Measurements from ENCODE around the gene WDR36.

The WDR36 gene

DNA sequence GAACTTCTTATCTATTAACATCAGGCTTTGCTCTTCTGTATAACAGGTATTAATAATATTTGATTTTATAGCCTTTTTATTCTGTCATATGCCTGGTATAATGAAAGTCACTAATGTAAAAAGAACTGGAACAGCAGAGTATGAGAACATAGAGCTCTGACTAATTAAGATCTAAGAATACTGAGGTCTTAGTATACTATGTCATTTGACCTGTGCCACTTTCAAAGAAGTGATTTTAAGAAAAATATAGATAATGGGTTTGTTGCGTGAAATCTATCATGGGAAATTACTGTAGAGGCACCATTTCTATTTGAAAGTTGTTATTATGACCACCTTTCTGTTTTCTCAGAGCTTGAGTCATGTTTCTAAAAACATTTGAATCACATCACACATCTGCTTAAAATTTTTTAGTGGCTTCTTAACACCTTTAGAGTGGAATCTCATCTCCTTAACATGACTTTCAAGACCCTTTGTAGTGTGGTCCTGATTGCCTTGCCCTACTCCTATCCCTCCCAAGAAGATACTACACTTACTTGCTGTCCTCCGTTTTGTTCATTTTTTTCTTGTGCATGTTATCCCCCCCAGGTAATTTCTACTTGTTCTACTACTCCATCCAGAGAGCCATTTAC, 14.3 kb downstream of the WDR36 start:
- DNase-seq (ENCODE audit: low read depth): no peak

DNA sequence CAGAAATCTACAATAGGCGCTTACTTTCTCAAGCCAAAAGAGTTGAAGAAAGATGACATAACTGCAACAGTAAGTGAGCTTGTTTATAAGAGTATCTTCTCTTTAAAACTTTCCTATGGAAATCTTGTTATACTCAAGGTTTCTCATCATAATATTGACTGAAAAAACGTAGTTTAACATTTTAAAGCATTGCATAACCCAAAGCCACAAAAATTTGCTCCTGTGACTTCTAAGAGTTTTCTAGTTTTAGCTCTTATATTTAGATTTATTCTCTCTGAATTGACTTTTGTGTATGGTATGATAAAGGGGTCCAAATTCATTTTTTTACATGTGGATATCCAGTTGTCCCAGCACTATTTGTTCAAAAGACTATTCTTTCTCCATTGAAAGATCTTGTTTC, 15.2 kb downstream of the WDR36 start:
- no peak for DNase-seq (ENCODE audit: low read depth)

DNA sequence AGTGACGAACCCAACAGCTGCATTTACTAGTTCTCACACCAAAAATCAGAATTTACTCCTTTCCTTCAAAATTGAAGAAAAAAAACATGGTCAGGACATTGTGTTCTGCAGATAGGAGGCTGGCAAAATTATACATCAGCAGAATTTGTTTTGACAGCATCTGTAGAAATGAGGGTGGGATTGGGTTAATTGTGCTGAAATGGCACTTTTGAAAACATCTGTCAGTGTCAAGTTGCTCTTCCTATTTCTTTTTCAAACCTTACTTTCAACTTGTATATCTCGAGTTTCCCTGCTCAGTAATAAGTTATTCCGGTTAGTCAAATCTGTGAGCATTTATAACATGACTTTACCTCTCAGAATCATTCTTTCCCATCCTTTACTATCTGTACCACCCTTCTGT, 19.8 kb downstream of the WDR36 start:
- no peak for DNase-seq (ENCODE audit: low read depth)

DNA sequence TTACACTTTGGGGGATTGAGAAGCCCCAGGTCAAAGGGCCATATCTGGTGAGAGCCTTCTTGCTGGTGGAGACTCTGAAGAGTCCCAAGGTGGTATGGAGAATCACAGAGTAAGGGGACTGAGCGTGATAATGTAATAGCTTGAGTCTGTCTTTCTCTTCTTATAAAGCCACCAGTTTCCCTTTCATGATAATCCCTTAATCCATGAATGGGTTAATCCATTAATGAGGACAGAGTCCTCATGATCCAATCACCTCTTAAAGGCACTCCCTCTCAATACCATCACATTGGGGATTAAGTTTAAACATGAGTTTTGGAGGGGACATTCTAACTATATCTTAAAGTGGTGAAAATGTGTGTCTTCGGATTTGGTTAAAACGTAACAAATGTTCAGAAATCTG, 21.5 kb downstream of the WDR36 start:
- no peak for DNase-seq (ENCODE audit: low read depth)

DNA sequence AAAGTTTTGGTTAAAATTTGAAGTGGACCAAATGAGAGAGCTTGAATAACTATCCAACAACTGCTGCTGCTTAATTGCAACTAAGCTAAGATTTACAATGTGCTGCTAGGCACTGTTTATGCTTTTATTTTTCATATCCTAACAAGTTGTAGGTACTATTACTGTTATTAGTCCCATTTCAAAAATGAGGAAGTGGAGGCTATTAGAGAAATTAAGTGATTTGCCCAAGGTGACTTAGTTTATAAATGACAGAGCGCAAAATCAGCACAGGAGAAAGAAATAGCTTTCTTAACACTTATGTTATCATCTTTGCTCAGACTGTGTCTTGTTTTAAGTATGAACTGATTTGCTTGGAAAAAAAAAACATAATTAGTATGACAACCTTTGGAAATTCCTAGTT, 23.1 kb downstream of the WDR36 start:
- no peak for DNase-seq (ENCODE audit: low read depth)

DNA sequence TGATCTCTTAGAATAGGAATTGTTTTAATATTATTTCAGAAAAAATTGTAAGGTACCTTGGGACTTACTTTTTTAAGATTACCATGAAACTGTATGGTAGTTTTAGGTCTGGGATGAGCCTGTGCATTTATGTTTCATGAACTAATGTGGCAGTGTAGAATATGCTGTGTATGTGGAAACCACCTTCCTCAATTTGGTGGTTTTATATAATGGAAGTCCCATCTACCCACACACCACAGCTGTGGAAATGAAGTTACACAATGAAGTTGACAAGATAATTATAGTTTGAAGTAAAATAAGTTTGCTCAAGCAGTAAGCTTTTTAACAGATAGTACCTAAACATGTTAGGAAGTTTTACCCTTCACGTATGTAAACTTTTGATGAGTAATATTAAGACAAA, 24.4 kb downstream of the WDR36 start:
- no peak for DNase-seq (ENCODE audit: low read depth)

DNA sequence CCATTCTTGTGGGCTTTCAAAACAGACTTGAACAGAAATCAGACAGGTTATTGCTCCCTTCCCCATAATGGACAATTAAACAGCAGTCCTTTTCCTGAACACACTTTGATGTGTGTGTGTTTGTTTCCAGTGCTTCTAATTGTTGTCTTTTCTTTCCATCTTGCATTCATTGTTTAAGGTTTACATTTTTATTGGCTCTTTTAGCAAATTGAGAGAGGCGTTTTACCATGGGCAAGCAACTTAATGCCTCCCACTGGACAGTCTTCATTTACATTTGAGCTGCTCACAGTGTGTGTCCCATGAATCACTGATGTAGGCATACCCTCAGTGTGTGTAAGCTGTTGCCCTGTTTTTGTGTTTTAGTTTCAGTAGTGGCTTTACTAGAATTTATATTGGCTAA, 25.0 kb downstream of the WDR36 start:
- DNase-seq (ENCODE audit: low read depth): no peak

DNA sequence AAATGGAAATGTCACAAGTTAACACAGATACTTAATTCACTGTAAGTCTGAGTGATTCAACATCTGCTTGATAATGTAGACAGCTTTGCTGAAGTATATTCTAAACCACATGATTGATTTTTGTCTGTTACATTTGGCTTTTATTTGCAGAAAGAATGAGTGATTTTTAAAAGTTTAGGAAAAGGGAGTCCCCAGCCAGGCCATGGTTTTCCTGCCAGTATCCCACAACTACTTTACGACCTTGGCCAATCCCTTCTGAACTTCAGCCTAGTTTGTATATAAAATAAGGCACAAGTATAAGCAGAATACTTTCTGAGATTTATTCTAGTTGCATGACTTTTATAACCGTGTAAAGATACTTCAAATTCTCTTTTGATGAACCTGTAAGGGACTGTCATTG, 27.1 kb downstream of the WDR36 start:
- no peak for DNase-seq (ENCODE audit: low read depth)

DNA sequence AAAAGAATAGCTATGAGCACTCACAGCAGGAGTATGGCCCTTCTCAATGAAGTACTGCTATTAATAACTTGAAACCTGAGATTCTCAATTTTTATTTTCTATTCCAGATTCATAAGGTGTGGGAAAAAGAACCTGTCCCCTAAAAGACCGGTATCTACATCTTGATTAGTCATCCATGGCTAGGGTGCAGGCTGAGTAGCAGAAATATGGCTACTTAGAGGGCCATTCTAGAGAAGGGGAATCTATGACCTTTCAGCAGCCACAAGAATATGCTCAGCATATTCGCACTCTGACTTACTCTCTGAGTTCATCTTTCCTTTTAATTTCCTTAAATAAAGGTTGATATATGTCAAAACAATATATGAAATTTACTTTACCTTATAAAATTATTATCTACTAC, 27.7 kb downstream of the WDR36 start:
- no peak for DNase-seq (ENCODE audit: low read depth)

DNA sequence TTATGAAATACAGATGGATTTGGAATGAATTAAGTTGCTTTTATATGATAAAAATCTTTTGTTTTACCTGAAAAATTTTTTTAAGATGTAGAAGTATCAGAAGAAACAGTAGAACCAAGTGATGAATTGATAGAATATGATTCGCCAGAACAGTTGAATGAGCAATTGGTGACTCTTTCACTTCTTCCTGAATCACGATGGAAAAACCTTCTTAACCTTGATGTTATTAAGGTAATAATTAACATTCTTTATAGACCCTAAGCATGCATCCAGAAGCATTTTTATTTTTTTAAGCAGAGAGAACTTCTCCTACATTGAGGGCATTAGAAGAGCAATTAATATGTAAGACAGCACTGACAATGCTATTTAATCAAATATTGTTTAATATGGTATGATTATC, 28.8 kb downstream of the WDR36 start:
- DNase-seq (ENCODE audit: low read depth): no peak

DNA sequence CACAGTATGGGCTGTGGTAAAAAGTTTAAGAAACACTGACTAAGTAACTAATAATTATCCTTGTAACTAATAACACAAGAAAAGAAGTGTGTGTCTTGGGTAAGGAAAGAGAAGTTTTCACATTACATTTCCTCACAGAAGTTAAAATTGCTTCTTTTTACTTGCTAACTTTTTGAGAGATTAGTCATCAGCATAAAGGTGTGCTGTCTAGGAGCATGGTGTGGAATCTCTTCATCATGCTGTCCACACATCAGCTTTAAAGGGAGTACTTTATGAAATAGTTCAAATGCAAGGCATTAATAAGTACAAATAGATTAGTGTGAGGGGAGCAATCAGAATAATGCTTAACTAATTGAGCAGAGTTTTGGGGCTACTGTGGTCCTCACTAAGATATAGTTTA, 29.8 kb downstream of the WDR36 start:
- DNase-seq (ENCODE audit: low read depth): no peak

DNA sequence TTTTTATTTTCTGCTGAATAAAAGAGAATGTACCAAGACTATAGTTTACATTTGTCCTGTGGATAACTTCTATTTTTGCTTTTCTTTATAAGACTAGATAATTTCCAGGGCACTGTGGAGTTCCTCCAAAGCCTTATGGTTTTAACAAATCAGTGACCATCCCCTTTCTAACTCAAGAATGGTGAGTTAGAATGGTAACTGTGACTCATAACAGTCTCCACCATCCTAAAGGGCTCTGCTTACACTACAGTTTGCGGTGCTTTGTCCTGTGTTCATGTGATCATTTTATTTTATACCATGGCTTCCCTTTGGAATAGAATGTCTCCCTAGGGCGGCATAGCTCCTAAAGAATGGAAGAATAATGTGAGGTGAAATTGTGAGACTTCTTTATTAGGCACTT, 30.2 kb downstream of the WDR36 start:
- DNase-seq (ENCODE audit: low read depth): no peak

DNA sequence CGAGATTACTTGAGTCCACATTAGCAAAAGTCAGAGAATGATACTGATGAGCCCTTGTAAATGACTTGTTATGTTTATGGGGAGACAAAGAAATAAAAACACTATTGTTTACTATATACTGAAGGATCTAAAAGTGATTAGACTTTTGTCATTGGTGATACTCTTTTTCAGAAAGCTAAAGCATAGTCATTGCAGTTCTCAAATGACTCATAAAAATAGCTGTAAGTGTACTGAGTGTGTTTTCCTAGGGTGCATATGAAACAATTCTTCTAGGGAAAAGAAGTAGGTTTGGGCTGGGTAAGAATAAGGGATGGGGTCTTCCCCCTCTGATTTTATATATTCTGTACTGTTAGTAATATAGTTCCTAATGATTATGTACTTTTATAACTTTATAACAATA, 32.6 kb downstream of the WDR36 start:
- no peak for DNase-seq (ENCODE audit: low read depth)

DNA sequence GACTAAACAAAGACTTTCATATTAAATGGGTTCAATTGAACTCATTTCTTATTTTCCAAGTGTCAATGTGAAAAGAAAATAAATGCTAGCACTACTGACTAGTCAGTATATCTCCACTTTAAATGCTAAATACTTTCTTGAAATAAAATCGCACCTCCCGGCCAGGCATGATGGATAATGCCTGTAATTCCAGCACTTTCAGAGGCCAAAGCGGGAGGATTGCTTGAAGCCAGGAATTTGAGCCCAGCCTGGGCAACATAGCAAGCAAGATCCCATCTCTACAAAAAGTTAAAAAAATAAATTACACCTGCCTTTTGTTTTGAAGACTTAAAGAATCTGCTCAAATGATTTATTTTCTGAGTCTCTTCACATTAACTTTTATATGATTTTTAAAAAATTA, 34.7 kb downstream of the WDR36 start:
- no peak for DNase-seq (ENCODE audit: low read depth)

DNA sequence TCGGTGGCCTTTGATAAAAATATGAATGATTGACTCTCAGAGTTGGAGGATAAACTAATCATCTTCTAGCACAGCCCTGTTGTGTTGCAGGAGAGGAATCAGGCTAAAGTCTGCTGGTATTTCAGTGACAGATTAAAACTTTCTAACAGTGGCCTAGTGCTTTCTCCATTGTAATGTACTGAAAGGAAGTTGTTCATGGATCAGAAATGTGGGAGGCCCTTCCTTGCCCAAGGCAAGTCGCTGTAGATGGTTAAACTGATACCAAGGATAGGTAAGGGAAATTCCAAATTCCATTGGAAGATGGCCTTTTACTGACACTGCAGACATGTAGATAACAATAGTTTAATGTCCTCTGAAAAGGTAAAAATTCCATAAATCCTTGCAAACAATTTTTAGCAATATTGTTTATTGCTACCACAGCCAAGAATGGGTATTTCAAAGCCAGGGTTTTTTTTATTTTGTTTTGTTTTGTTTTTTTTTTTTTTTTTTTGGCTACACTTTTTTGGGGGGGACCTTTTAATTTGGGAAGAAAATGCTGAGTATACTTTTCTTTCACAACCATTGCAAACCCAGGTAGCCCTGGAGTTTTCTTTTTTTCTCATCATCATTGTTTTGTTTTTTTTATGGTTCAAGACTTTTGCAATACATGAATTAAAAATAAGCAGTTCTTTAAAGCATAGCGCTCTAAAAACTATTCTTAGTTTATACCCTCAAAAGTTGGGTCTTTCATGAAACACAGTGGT, 35.5 kb downstream of the WDR36 start:
- no peak for DNase-seq (ENCODE audit: low read depth)

DNA sequence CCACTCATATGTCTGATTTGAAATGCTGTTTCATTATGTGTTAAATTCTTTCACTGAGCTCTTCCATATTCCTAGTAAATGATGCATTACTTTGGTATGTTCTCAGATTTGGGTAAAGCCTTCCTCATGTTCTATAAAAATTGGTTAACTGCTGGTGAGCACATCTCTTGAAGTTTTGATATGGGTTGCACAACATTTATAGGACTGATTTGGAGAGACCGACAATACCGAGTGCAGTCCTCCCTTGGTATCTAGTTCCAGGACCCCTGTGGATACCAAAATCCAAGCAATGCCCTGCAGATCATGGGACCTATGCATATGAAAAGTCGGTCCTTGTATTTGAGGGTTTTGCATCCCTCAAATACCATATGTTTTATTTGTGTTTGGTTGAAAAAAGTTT, 37.8 kb downstream of the WDR36 start:
- no peak for DNase-seq (ENCODE audit: low read depth)

DNA sequence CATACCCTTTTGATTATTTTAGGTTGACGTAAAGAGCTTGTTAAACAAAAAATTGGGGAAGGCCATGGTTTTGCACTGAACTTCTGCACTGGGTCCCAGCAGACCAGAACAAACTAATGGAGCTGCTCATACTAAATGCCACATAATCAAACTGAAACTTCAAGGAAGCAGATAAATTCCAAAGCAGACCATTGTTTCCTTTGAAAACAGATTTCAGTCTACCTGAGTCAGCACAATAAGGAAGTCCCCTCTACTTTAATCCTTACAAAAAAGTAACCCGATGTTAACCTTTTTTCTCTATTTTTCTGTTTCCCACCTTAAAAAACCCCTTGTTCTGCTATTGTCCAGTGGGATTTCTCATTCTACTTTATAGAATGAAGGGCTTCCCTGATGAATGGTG, 39.2 kb downstream of the WDR36 start:
- no peak for DNase-seq (ENCODE audit: low read depth)

DNA sequence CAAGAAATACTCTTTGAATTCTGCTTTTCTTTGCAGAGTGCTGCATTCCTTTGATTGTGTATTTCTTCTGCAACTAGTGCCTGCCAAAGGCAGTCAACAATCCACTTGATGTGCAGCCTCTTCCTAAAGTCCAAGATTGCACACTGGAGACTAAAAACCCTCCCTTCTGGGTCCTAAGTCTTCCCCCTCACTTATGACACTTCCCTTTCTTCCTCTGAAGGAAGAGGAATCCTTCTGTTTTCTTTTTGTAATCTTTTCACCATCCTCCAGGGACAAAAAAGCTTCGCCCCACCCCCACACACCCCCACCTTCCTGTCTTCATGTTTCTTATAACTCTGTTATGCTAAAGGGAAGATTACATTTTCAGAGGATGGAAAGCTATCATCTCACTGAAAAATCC, 39.9 kb downstream of the WDR36 start:
- no peak for DNase-seq (ENCODE audit: low read depth)

DNA sequence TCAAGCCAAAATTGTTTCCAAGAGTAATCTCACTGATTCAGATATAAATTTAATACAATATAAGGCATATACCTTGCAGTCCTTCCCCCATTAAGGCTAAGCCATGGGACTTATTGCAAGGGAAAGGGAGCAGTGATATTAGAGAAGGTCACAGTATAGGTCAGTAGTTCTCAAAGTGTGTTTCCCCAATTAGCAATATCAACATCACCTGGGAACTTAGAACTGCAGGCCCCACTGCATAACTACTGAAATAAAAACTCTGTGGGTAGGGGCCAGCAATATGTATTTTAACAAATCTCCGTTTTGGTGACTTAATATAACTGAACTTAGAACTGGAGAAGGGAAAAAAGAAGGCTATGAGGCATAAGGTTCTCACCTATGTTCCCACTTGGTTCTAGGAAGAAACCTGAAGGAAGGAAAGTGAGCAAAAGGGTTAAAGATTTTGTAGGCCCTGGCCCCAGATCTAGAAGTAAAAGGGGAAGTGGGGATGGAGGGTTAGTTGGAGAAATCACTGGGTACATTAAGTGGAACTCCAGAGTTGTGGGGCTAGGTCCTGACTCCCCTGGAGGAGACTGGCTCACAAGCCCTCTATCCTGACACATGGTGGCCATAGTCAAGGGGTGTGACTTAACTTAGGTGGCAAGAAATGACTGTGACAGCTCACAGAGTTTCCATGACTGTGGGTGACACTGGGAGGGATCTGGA, 40.7 kb downstream of the WDR36 start:
- no peak for DNase-seq (ENCODE audit: low read depth)

DNA sequence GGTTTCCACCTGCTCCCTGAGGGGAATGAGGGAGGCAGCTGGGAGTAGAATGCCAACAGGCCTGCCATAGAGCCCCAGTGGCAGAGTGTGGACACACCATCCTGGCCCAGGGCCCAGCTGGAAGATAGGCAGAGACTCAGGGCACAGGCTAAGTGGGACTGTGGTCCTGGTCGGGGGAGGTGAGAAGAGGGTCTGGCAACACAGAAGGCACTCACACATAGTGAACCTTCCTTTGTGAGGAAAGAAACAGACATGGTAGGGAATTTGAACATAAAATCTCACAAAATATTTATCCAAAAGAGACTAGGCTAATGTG, 41.2 kb downstream of the WDR36 start:
- no peak for DNase-seq (ENCODE audit: low read depth)

DNA sequence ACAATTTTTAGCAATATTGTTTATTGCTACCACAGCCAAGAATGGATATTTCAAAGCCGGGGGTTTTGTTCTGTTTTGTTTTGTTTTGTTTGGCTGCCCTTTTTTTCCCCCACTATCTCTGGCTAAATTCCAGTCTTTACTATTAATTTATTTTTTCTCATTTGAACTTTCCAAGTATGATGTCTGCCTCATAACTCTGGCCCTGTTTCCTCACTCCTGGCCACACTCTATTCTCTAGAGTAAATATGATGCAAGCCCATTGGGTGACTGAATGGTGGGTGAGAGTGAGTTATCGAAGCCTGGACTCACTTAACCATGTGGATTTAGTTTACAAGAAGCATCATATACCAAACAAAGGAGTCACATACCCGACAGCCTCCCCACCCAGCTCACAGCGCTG, 41.9 kb downstream of the WDR36 start:
- no peak for DNase-seq (ENCODE audit: low read depth)

DNA sequence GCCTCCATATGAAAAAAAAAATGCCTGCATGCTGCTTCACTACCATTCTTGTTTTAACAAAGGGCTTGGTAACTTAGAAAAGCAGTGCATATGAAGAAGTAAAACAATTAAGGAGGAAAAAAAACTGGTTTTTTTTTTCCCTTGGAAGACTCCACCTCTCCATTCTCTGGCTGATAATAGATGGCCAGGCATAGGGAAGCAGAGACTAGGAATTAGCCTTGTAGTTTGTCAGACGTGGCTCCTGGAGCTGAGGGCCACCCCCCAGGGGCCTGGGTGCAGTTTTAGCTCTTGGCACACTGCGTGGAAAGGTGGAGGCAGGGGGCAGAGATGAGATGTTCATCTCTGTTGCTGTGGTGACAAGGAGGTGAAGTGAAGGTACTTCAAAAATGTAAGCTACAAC, 42.7 kb downstream of the WDR36 start:
- DNase-seq (ENCODE audit: low read depth): no peak

DNA sequence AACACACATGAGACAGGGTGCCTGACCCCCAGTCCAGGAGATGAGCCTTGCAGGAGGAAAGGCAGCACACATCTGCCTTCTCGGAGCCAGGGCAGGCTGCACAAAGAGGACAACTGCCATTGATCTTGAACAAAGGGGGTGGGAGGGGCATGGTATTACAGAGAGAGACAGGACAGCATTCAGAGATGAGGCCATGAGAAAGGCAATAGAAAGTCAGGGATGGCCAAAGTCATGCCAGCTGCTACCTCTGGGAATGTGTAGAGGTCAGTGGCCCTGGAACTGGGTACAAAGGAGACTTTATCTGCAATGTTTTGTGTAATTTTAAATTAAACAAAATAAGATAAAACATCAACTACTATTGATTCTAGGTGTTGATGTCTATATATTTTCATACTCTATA, 43.2 kb downstream of the WDR36 start:
- DNase-seq (ENCODE audit: low read depth): no peak

DNA sequence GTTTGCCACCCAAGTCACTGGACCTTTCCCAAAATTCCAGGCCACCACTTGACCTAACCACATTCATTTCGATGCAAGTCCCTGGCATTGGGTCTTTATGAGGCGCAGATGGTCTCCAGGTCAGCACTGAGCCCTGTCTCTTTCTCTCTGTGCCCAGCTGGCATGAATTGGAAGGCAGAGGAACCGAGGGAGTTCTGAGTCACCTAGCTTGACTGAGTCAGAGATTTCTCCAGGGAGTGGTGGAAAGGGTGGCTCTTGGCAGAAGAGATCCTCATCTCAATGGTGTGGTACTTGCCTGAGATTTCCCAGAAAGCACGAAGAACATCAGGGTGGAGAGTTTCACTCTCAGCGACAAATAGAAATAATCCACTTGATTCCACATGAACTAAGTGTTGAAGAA, 43.8 kb downstream of the WDR36 start:
- no peak for DNase-seq (ENCODE audit: low read depth)

Measured in activated T-helper 1 cell treated with Interleukin-2 at 50 U/mL for 16 hours (primary cell).